Cardiac muscle cell (in vitro differentiated cells and primary cell): Measurements from ENCODE around the gene OLFML1. TPM values are rescaled to one million over a fixed set of nuclear protein-coding genes. Genes with fewer than 3 reads are reported as not detected.

Experiments used
- DNase-seq, 2 donors: peaks; one replicate each; pipeline versions ENCODE4 v3.0.0 to v3.0.0-alpha.2; 2010 to 2017; ENCODE audit warnings: low read depth in 1 of 2, low spot score in 1 of 2
- H3K27ac ChIP-seq: fragments of 200-600 bp; sonication (generic); 2 replicates; pipeline ENCODE4 v1.5.1; 2016
- H3K27me3 ChIP-seq: fragments of 200-600 bp; sonication (generic); 2 replicates; pipeline ENCODE4 v1.6.0; 2016; ENCODE audit warnings: control low read depth
- H3K36me3 ChIP-seq: fragments of 200-600 bp; sonication (generic); 2 replicates; pipeline ENCODE4 v1.5.1; 2016; ENCODE audit warnings: control low read depth
- H3K4me1 ChIP-seq: fragments of 200-600 bp; sonication (generic); 2 replicates; pipeline ENCODE4 v1.8.1; 2017; ENCODE audit warnings: low read depth, mild to moderate bottlenecking, mixed run types
- H3K4me3 ChIP-seq: fragments of 200-600 bp; sonication (generic); 2 replicates; pipeline ENCODE4 v1.5.1; 2016; ENCODE audit warnings: mild to moderate bottlenecking
- H3K9me3 ChIP-seq: fragments of 200-600 bp; sonication (generic); 2 replicates; pipeline ENCODE4 v1.5.1; 2017; ENCODE audit warnings: low read depth, mild to moderate bottlenecking, control low read depth
- polyA plus RNA-seq: library from polyadenylated mRNA; unstranded; fragments of >200 nt; fragmentation: Nextera tagmentation; extraction: Ambion mirVana; gene quantifications from 2 replicates; pipeline ENCODE4 v1.2.1, GENCODE V29; 2016
- total RNA-seq: library from RNA; depleted of rRNA; stranded (reverse); fragments of >200 nt; gene quantifications from 2 replicates; pipeline ENCODE4 v1.2.3, GENCODE V29; 2016
- TF ChIP-seq, protein P1 (sequence below): IDR thresholded peaks from 2 replicates; pipeline ENCODE4 v1.5.1; 2012; ENCODE audit warnings: low read depth, mild to moderate bottlenecking, low read length

Gene OLFML1
- total and polyA plus RNA-seq, 2 experiments from 2014 or later: 0.39 to 1.1 TPM

GRCh38 chr11:7494086-7494745 lies 8.9 kb downstream of the OLFML1 start:
- no peaks in the 10 kb centered on the region for H3K9me3 ChIP-seq
- no peak overlapping the region for H3K4me3 ChIP-seq
- no peak for DNase-seq
- no peaks in the 10 kb centered on the region for H3K4me1 ChIP-seq
- no peaks in the 10 kb centered on the region for H3K36me3 ChIP-seq
- no peaks in the 10 kb centered on the region for H3K27me3 ChIP-seq
- TF ChIP-seq, protein P1, sequence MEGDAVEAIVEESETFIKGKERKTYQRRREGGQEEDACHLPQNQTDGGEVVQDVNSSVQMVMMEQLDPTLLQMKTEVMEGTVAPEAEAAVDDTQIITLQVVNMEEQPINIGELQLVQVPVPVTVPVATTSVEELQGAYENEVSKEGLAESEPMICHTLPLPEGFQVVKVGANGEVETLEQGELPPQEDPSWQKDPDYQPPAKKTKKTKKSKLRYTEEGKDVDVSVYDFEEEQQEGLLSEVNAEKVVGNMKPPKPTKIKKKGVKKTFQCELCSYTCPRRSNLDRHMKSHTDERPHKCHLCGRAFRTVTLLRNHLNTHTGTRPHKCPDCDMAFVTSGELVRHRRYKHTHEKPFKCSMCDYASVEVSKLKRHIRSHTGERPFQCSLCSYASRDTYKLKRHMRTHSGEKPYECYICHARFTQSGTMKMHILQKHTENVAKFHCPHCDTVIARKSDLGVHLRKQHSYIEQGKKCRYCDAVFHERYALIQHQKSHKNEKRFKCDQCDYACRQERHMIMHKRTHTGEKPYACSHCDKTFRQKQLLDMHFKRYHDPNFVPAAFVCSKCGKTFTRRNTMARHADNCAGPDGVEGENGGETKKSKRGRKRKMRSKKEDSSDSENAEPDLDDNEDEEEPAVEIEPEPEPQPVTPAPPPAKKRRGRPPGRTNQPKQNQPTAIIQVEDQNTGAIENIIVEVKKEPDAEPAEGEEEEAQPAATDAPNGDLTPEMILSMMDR: no peak
- no peak overlapping the region for H3K27ac ChIP-seq

- no peaks in the 10 kb centered on the region for H3K4me1 ChIP-seq
- H3K27ac ChIP-seq: no peak overlapping the region
- DNase-seq: no peak
- no peaks in the 10 kb centered on the region for H3K27me3 ChIP-seq
- no peaks in the 10 kb centered on the region for H3K36me3 ChIP-seq
- H3K4me3 ChIP-seq: no peak overlapping the region
- H3K9me3 ChIP-seq: no peaks in the 10 kb centered on the region
- TF ChIP-seq, protein P1: no peak
Observed at GRCh38 chr11:7495882-7496551, 10.7 kb downstream of the OLFML1 start.

- H3K4me1 ChIP-seq: no peaks in the 10 kb centered on the region
- no peak overlapping the region for H3K4me3 ChIP-seq
- DNase-seq: no peak
- H3K36me3 ChIP-seq: no peaks in the 10 kb centered on the region
- no peaks in the 10 kb centered on the region for H3K27me3 ChIP-seq
- TF ChIP-seq, protein P1: no peak
- H3K9me3 ChIP-seq: no peaks in the 10 kb centered on the region
- no peak overlapping the region for H3K27ac ChIP-seq
Observed at GRCh38 chr11:7498193-7498592, 12.9 kb downstream of the OLFML1 start.

DNA sequence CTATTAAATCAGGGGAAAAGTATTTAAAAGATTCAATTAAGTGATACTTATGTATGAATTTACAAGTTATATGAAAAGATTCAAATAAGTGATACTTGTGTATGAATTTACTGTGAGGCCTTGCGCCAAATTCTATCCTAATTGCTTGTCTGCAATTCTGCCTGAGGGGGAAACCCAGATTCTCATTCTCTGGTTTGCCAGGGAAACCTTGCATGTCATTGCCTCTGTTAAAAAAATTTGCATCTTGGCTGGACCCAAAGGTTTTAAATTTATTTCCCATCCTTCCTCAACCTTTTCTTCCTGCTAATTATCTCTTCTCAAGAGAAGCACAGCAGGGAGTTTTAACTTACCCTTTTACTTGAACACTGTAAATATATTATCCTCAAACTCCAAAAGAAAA lies 13.8 kb downstream of the OLFML1 start:
- H3K27ac ChIP-seq: no peak overlapping the region

DNA sequence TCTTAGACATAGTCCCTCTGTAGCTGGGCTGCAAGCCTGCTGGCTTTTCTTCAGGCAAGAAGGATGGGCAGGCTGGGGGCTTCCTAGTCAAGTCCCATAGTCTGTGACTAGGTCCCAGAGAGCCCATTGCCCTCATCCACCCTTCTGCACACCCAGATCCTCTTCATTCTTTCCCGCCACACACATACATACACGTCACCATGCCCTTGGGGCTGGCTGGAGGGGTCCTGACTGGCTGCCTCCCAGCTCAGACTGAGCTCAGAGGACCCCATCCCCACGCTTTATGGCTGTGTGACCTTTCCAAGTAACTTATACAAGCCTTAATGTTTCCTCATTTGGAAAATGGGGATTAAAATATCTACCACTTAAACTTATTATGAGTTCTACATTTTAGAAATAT lies 14.9 kb downstream of the OLFML1 start:
- Histone ChIP-seq H3K9me3 (no peaks in the 10 kb centered on the region), H3K27me3 (no peaks in the 10 kb centered on the region), H3K4me1 (no peaks in the 10 kb centered on the region), H3K27ac (no peak overlapping the region), H3K36me3 (no peaks in the 10 kb centered on the region), H3K4me3 (no peak overlapping the region)
- TF ChIP-seq, protein P1: no peak
- no peak for DNase-seq

More for the DNA sequence above, 13.8 kb downstream of the OLFML1 start:
- H3K27me3 ChIP-seq: no peaks in the 10 kb centered on the region
- H3K4me3 ChIP-seq: no peak overlapping the region
- no peak for DNase-seq
- no peaks in the 10 kb centered on the region for H3K4me1 ChIP-seq
- no peaks in the 10 kb centered on the region for H3K9me3 ChIP-seq
- TF ChIP-seq, protein P1: no peak
- H3K36me3 ChIP-seq: no peaks in the 10 kb centered on the region
